ENCODE measurements around the gene CENPM. TPM values are rescaled to one million over a fixed set of nuclear protein-coding genes. Genes with fewer than 3 reads are reported as not detected.

CENPM gene
- total and polyA plus RNA-seq, 3 experiments from 2014 or later = 19.2 to 77.5 (median 73.2) TPM

DNA sequence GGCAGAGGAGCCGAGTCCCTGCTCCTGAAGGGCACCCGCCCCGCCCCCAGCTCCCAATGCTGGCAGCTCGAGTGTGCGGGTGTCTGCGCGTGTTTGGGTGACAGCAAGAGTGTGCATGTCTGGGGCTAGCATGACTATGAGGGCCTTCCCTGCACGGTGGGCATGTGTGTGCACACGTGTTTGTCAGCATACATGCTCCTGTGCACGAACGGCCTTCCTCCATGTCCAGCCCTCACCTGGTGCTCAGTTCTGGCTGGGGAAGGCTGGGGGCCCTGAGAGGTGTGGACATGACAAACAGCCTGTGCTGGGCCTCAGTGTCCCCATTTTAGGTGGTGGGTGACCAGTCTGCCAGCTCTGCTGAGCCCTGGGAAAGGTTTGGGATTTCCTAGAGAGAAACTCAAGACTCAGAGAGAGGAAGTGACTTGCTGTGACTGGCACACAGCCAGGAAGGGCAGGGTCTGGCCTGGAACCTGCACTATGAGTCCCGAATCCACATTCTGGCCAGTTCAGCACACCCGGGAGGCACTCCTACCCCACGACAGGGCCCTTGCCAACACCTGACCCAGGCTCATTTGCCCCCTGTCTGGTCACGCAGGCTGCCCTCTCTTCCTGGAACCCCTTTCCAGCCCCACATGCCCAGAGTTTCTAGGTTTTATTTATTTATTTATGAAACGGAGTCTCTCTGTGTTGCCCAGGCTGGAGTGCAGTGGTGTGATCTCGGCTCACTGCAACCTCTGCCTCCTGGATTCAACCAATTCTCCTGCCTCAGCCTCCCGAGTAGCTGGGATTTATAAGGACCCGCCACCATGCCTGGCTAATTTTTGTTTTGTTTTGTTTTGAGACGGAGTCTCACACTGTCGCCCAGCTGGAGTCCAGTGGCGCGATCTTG lies 28.8 kb downstream of the CENPM start:
- peak overlapping the region in 2 of 8 donors; percentile 17 to 93 for H3K27ac Mint-ChIP-seq
- H3K36me3 Mint-ChIP-seq = no peaks in the 10 kb centered on the region
- POLR2A ChIA-PET = interaction anchor here (0.6 kb wide), 1 partner anchor 8 kb away, joined by 3 read pairs; the partner anchor contains the start of gene TNFRSF13C
- H3K36me3 ChIP-seq (ENCODE audit: insufficient read depth, low read length) = no peaks in the 10 kb centered on the region
- peaks cover 12% of the 10 kb centered on the region in 2 donors for H3K27me3 Mint-ChIP-seq
- H3K27ac ChIP-seq (ENCODE audit: low read depth, low read length) = no peak overlapping the region
- H3K9me3 Mint-ChIP-seq = no peaks in the 10 kb centered on the region
- H3K4me1 ChIP-seq (ENCODE audit: insufficient read depth, low read length) = peaks cover 20% of the 10 kb centered on the region
- H3K9me3 ChIP-seq (ENCODE audit: low read length) = no peaks in the 10 kb centered on the region
- H3K27me3 ChIP-seq (ENCODE audit: insufficient read depth, low read length, poor library complexity, severe bottlenecking) = peaks cover 18% of the 10 kb centered on the region
- H3K4me3 ChIP-seq (ENCODE audit: low read length) = no peak overlapping the region
- H3K4me1 Mint-ChIP-seq = peaks cover 0 to 29% (median 16%) of the 10 kb centered on the region in 3 donors
- H3K4me3 Mint-ChIP-seq = peak overlapping the region in 6 of 7 donors; percentile 6 to 66 (median 60)
- DNase-seq = no peak
- CTCF ChIA-PET = interaction anchor here (1.3 kb wide), 1 partner anchor 7 kb away, joined by 4 read pairs; no protein-coding TSS in a partner anchor

DNA sequence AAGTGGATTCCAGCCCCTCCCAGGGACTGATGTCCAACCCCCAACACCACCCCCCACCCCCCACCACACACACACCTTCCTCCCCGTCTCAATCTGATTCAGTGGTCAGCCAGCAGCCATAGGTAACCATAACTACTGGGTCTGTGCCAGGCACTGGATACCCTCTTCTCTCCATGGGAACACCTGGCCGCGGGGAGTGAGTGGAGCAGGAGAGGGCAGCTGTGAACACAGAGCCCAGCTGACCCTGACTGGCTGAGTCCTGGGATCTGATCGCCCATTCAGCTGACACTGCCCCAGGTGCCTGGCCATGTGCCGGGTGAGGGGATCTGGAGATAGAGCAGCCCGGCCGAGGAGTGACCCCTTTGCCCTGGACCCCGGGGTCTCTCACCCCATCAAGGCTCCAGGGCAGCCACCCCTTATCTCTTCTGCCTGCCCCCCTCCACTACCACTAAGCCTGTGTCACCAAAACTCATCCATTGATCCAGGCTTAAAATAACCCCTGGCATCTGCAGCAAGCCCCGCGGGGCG lies 29.5 kb downstream of the CENPM start:
- H3K36me3 ChIP-seq (ENCODE audit: insufficient read depth, low read length) = no peaks in the 10 kb centered on the region
- no peaks in the 10 kb centered on the region for H3K9me3 ChIP-seq (ENCODE audit: low read length)
- POLR2A ChIA-PET = interaction anchor here (1.6 kb wide), 2 partner anchors 9 to 23 kb away, joined by 5 to 9 read pairs; partner anchors contain the start of gene TNFRSF13C
- H3K27me3 ChIP-seq (ENCODE audit: insufficient read depth, low read length, poor library complexity, severe bottlenecking) = peaks cover 25% of the 10 kb centered on the region
- CTCF ChIA-PET = interaction anchor here (1.3 kb wide), 1 partner anchor 8 kb away, joined by 4 read pairs; no protein-coding TSS in a partner anchor
- Mint-ChIP-seq H3K4me1 (peaks cover 0 to 34% (median 16%) of the 10 kb centered on the region in 3 donors), H3K9me3 (no peaks in the 10 kb centered on the region), H3K27ac (peak overlapping the region in 1 of 8 donors; percentile 50), H3K27me3 (peaks cover 17 to 19% of the 10 kb centered on the region in 2 donors), H3K4me3 (no peak overlapping the region), H3K36me3 (no peaks in the 10 kb centered on the region)
- no peak overlapping the region for H3K27ac ChIP-seq (ENCODE audit: low read depth, low read length)
- H3K4me3 ChIP-seq (ENCODE audit: low read length) = no peak overlapping the region
- no peak for DNase-seq
- peaks cover 20% of the 10 kb centered on the region for H3K4me1 ChIP-seq (ENCODE audit: insufficient read depth, low read length)

DNA sequence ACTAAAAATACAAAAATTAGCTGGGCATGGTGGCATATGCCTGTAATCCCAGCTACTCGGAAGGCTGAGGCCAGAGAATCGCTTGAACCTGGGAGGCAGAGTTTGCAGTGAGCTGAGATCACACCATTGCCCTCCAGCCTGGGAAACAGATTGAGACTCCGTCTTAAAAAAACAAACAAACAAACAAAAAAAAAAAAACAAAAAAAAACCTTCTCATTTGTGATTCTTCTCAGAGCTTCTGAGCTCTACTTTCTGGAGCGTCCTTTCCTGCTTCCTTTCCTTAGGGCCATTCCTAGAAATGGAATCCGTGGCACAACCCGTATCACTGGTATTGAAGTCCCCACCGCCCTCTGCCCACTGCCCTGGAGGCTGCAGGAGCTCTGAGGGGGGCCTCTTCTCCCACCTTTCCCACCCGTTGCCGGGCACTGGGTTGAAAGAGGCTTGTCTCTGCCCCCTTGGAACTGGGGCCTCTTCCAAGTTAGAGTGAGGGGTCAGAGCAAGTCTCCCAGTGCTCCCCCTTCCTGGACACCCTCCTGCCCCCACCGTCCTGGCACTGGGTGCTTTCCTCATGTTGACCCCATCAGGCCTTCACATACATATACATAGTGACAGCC lies 30.1 kb downstream of the CENPM start:
- no peak overlapping the region for H3K27ac Mint-ChIP-seq
- Histone ChIP-seq H3K4me3 (ENCODE audit: low read length) (no peak overlapping the region), H3K36me3 (ENCODE audit: insufficient read depth, low read length) (no peaks in the 10 kb centered on the region), H3K27ac (ENCODE audit: low read depth, low read length) (no peak overlapping the region), H3K4me1 (ENCODE audit: insufficient read depth, low read length) (peaks cover 20% of the 10 kb centered on the region), H3K9me3 (ENCODE audit: low read length) (no peaks in the 10 kb centered on the region), H3K27me3 (ENCODE audit: insufficient read depth, low read length, poor library complexity, severe bottlenecking) (peaks cover 31% of the 10 kb centered on the region)
- peak overlapping the region in 3 of 7 donors; percentile 8 to 78 (median 32) for H3K4me3 Mint-ChIP-seq
- H3K9me3 Mint-ChIP-seq = no peaks in the 10 kb centered on the region
- H3K4me1 Mint-ChIP-seq = peaks cover 0 to 34% (median 16%) of the 10 kb centered on the region in 3 donors
- peaks cover 19 to 25% of the 10 kb centered on the region in 2 donors for H3K27me3 Mint-ChIP-seq
- H3K36me3 Mint-ChIP-seq = no peaks in the 10 kb centered on the region
- POLR2A ChIA-PET = interaction anchor here (0.9 to 1.6 kb wide), 3 partner anchors 9 to 84 kb away, joined by 5 to 9 read pairs (median 6); partner anchors contain the start of genes SREBF2 and TNFRSF13C
- CTCF ChIA-PET = interaction anchor here (1.3 kb wide), 2 partner anchors 9 kb away, joined by 4 to 8 read pairs; partner anchors contain the start of gene TNFRSF13C
- DNase-seq = no peak

DNA sequence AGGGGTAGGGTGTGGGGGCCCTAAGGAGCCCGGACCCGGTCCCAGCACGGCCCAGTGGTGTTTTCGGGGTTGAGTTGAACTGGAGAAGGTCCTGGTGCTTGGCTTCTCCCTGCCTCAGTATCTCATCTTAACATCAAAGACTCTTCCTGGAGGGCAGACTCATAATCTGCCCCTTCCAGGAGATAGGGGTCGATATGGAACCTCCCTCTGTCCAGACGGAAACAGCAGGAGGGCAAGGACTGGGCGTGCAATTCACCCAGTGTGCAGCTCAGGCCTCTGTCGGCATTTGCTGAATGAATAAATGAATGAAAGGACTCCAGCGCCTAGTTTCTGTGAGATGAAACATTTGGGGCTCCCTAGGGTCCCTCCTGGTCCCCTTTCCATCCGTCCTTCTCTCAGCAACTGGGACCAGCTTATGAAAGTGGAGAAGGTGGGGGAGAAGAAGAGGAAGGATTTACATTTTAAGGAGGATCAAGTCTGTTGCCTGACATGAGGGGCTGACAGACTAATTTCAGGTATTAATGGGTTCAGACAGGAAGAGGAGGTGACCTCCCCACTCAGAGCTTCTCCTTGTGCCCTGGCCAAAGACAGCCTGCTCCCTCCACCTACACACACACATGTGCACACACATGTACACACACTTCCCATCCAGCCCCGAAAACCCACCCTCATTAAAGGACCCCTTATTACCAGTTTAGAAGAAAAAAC lies 31.0 kb downstream of the CENPM start:
- peaks cover 39% of the 10 kb centered on the region for H3K27me3 ChIP-seq (ENCODE audit: insufficient read depth, low read length, poor library complexity, severe bottlenecking)
- H3K4me3 ChIP-seq (ENCODE audit: low read length) = no peak overlapping the region
- Mint-ChIP-seq H3K27me3 (peaks cover 23 to 32% of the 10 kb centered on the region in 2 donors), H3K4me1 (peaks cover 7 to 39% (median 18%) of the 10 kb centered on the region in 3 donors), H3K4me3 (peak overlapping the region; percentile 45 to 83 (median 64)), H3K9me3 (no peaks in the 10 kb centered on the region), H3K27ac (peak overlapping the region in 1 of 8 donors; percentile 38), H3K36me3 (no peaks in the 10 kb centered on the region)
- no peaks in the 10 kb centered on the region for H3K9me3 ChIP-seq (ENCODE audit: low read length)
- H3K36me3 ChIP-seq (ENCODE audit: insufficient read depth, low read length) = no peaks in the 10 kb centered on the region
- no peak for DNase-seq
- POLR2A ChIA-PET = interaction anchor here (0.9 to 1.6 kb wide), 3 partner anchors 10 to 83 kb away, joined by 5 to 9 read pairs (median 6); partner anchors contain the start of genes SREBF2 and TNFRSF13C
- H3K4me1 ChIP-seq (ENCODE audit: insufficient read depth, low read length) = peaks cover 24% of the 10 kb centered on the region
- CTCF ChIA-PET = interaction anchor here (1.3 kb wide), 1 partner anchor 10 kb away, joined by 8 read pairs; the partner anchor contains the start of gene TNFRSF13C
- H3K27ac ChIP-seq (ENCODE audit: low read depth, low read length) = no peak overlapping the region

DNA sequence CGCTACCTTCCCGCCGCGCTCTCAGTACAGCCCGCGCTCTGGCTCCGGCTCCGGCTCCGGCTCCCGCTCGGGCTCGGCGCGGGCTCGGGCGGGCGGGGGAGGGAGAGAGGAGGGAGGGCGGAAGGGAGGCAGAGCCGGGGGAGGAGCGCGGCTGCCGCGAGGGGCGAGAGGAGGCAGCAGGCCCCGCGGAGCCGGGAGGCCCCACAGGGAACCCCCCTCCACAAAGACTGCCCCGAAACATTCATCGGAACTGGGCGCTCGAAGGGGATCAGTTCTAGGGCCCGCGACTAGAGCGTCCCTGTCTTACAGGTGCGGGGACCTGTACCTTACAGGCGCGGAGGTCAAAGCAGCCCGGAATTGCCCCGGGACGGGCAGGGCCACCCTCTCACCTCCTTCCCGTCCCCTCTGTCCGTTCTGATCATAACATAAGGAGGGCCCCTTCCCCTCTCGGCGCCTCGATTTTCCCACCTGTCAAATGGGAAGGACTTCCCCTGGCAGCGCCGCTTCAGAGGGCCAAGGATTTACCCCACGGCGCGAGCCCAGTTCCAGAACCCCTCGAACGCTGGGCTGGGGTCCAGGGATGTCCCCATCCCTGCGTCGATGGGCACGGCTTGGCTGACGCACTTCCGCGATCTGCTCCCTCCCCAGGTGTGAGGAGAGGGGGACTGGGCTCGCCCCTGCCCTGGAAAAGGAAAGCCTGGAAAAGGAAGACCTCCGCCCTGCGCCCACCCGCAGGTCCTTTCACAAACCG lies 31.7 kb downstream of the CENPM start, which contains the start of gene SHISA8:
SHISA8 (minus strand) TSS at position 40 of the 751 bp plus-strand sequence. CDS start 407 bp downstream, outside the sequence.
- ChIA-PET CTCF (interaction anchor here (1.3 kb wide), 1 partner anchor 11 kb away, joined by 8 read pairs; the partner anchor contains the start of gene TNFRSF13C), POLR2A (interaction anchor here (1.4 kb wide), 1 partner anchor 10 kb away, joined by 4 read pairs; no protein-coding TSS in a partner anchor)
- peaks cover 42% of the 10 kb centered on the region for H3K27me3 ChIP-seq (ENCODE audit: insufficient read depth, low read length, poor library complexity, severe bottlenecking)

DNA sequence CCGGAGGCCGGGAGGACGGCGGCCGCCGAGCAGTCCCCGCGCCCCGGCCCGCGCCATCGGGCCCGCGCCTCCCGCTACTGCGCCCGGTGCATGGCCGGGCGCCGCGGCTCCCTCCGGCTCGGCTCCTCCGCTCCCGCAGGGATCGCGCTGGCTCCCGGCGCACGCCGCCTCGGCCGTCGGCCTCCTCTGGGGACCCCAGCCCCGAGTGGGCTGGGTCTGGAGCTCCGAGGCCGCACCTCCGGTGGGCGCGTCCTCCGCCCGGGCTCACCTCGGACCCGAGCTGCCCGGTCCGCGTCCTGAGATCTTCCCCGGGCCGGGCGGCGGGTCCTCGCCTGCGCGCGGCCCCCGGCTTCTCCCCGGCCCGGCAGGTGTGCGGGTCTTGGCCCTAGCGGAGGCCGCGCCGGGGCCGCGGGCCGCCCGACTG lies 32.3 kb downstream of the CENPM start:
- H3K27ac ChIP-seq (ENCODE audit: low read depth, low read length) = no peak overlapping the region
- peaks cover 7 to 34% (median 18%) of the 10 kb centered on the region in 3 donors for H3K4me1 Mint-ChIP-seq
- no peaks in the 10 kb centered on the region for H3K9me3 Mint-ChIP-seq
- H3K4me1 ChIP-seq (ENCODE audit: insufficient read depth, low read length) = peaks cover 29% of the 10 kb centered on the region
- no peaks in the 10 kb centered on the region for H3K36me3 Mint-ChIP-seq
- no peak overlapping the region for H3K4me3 ChIP-seq (ENCODE audit: low read length)
- no peak overlapping the region for H3K27ac Mint-ChIP-seq
- no peaks in the 10 kb centered on the region for H3K9me3 ChIP-seq (ENCODE audit: low read length)
- H3K4me3 Mint-ChIP-seq = no peak overlapping the region
- CTCF ChIA-PET = no interaction called here
- peaks cover 23 to 32% of the 10 kb centered on the region in 2 donors for H3K27me3 Mint-ChIP-seq
- peaks cover 42% of the 10 kb centered on the region for H3K27me3 ChIP-seq (ENCODE audit: insufficient read depth, low read length, poor library complexity, severe bottlenecking)
- DNase-seq = no peak
- POLR2A ChIA-PET = interaction anchor here (1.4 kb wide), 1 partner anchor 11 kb away, joined by 4 read pairs; no protein-coding TSS in a partner anchor
- no peaks in the 10 kb centered on the region for H3K36me3 ChIP-seq (ENCODE audit: insufficient read depth, low read length)

More for the DNA sequence above, 31.7 kb downstream of the CENPM start, which contains the start of gene SHISA8:
- DNase-seq = peak; percentile 47 to 76 (median 51)
- no peaks in the 10 kb centered on the region for H3K9me3 Mint-ChIP-seq
- peak within 1 kb of the TSS in 1 of 8 donors; percentile 38 for H3K27ac Mint-ChIP-seq
- H3K4me1 Mint-ChIP-seq = peaks cover 7 to 35% (median 18%) of the 10 kb centered on the region in 3 donors
- Histone ChIP-seq H3K4me3 (ENCODE audit: low read length) (peak within 1 kb of the TSS; percentile 47), H3K4me1 (ENCODE audit: insufficient read depth, low read length) (peaks cover 29% of the 10 kb centered on the region), H3K36me3 (ENCODE audit: insufficient read depth, low read length) (no peaks in the 10 kb centered on the region), H3K27ac (ENCODE audit: low read depth, low read length) (no peak within 1 kb of the TSS), H3K9me3 (ENCODE audit: low read length) (no peaks in the 10 kb centered on the region)
- H3K36me3 Mint-ChIP-seq = no peaks in the 10 kb centered on the region
- H3K4me3 Mint-ChIP-seq = peak within 1 kb of the TSS; percentile 45 to 83 (median 64)
- H3K27me3 Mint-ChIP-seq = peaks cover 23 to 32% of the 10 kb centered on the region in 2 donors

Measured in CD8-positive, alpha-beta memory T cell (primary cell).